RWPE1 (cell line): ENCODE results near the gene DNLZ.

Experiments
- CTCF ChIA-PET: fragments of 350-600 bp; sonication (Branson Sonifier 250); formaldehyde crosslinking; extraction: SDS; loops from one replicate; lab custom pipeline; 2021; lab: Yijun Ruan, JAX
- POLR2A ChIA-PET: fragments of 400-600 bp; formaldehyde crosslinking; extraction: SDS; loops from one replicate; lab custom pipeline; 2020; ENCODE audit warnings: antibody characterized with exemption; ENCODE audit not compliant: low non-redundant PET; lab: Yijun Ruan, JAX
- DNase-seq: peaks from one replicate; pipeline ENCODE4 v3.0.0; 2012; ENCODE audit warnings: low spot score
- H3K27ac ChIP-seq: fragments of 450-650 bp; 2 replicates; pipeline ENCODE4 v1.5.1; 2017
- CTCF ChIP-seq: fragments of 450-650 bp; conservative IDR thresholded peaks from 2 replicates; pipeline ENCODE4 v1.5.1; 2017; ENCODE audit warnings: low read depth, mild to moderate bottlenecking

DNLZ gene

GRCh38 chr9:136403538-136403914, 40.0 kb upstream of the DNLZ start:
- ChIA-PET CTCF (interaction anchor here (0.6 to 1.0 kb wide), 3 partner anchors 21 to 44 kb away, joined by 3 to 6 read pairs (median 6); partner anchors contain the start of gene DNLZ), POLR2A (no interaction called here)
- DNase-seq, result no peak
- H3K27ac ChIP-seq, result peak overlapping the region; percentile 78
- TF ChIP-seq CTCF, result no peak

- CTCF ChIA-PET, result interaction anchor here (0.8 to 3.3 kb wide), 3 partner anchors 28 to 89 kb away, joined by 6 to 16 read pairs (median 9); partner anchors contain the start of genes CARD9 and DNLZ
- no peak for DNase-seq
Measured at GRCh38 chr9:136402067-136402466, 38.5 kb upstream of the DNLZ start.

GRCh38 chr9:136401173-136401922, 37.8 kb upstream of the DNLZ start:
- ChIA-PET CTCF (interaction anchor here (0.5 to 3.3 kb wide), 14 partner anchors 8 to 842 kb away, joined by 3 to 18 read pairs (median 4); partner anchors contain the start of genes CARD9, DNLZ, ENTR1 and PMPCA), POLR2A (interaction anchor here (1.1 kb wide), 1 partner anchor 8 kb away, joined by 4 read pairs; the partner anchor contains the start of genes ENTR1 and PMPCA)
- TF ChIP-seq CTCF, result no peak
- DNase-seq, result peak; percentile 44
- peak overlapping the region; percentile 79 for H3K27ac ChIP-seq

More at GRCh38 chr9:136402067-136402466, 38.5 kb upstream of the DNLZ start:
- TF ChIP-seq CTCF, result no peak
- peak overlapping the region; percentile 79 for H3K27ac ChIP-seq
- POLR2A ChIA-PET, result interaction anchor here (0.6 kb wide), 1 partner anchor 24 kb away, joined by 4 read pairs; no protein-coding TSS in a partner anchor

- DNase-seq, result peak; percentile 95
- ChIA-PET POLR2A (no interaction called here), CTCF (interaction anchor here (0.5 to 3.3 kb wide), 13 partner anchors 9 to 329 kb away, joined by 3 to 18 read pairs (median 4); partner anchors contain the start of genes DNLZ, ENTR1 and PMPCA)
- peak; percentile 100 for TF ChIP-seq CTCF
- peak within 1 kb of the TSS; percentile 79 for H3K27ac ChIP-seq
Measured at GRCh38 chr9:136400038-136400834, 36.7 kb upstream of the DNLZ start, which contains the start of gene SNAPC4. TSS of gene SNAPC4 (minus strand) at chr9:136400170. CDS start at chr9:136398428, 1,742 bp downstream.

GRCh38 chr9:136399176-136400037, 35.9 kb upstream of the DNLZ start:
- CTCF ChIA-PET, result interaction anchor here (0.5 to 3.3 kb wide), 5 partner anchors 10 to 330 kb away, joined by 3 to 18 read pairs (median 3); partner anchors contain the start of genes CCDC187, DNLZ, ENTR1 and PMPCA
- TF ChIP-seq CTCF, result no peak
- POLR2A ChIA-PET, result no interaction called here
- peak overlapping the region; percentile 79 for H3K27ac ChIP-seq
- peak; percentile 61 for DNase-seq
